ENCODE measurements around the gene KCNQ5.

GRCh38 chr6:72836971-72837370, 215.1 kb downstream of the KCNQ5 start:
- TF ChIP-seq POLR2AphosphoS5 (IDR thresholded peaks at IDR 0.05; ENCODE audit: borderline replicate concordance, low read depth, low read length) (no peak), EZH2 (IDR thresholded peaks at IDR 0.05) (no peak), FOXP2 (optimal IDR thresholded peaks at IDR 0.05; ENCODE audit: control extremely low read depth, extremely low read length, insufficient read depth) (no peak)
